ENCODE results near the gene TENT5C.

TENT5C gene

GRCh38 chr1:117590273-117590925 lies 15.4 kb upstream of the TENT5C start:
- TF ChIP-seq, protein P1, sequence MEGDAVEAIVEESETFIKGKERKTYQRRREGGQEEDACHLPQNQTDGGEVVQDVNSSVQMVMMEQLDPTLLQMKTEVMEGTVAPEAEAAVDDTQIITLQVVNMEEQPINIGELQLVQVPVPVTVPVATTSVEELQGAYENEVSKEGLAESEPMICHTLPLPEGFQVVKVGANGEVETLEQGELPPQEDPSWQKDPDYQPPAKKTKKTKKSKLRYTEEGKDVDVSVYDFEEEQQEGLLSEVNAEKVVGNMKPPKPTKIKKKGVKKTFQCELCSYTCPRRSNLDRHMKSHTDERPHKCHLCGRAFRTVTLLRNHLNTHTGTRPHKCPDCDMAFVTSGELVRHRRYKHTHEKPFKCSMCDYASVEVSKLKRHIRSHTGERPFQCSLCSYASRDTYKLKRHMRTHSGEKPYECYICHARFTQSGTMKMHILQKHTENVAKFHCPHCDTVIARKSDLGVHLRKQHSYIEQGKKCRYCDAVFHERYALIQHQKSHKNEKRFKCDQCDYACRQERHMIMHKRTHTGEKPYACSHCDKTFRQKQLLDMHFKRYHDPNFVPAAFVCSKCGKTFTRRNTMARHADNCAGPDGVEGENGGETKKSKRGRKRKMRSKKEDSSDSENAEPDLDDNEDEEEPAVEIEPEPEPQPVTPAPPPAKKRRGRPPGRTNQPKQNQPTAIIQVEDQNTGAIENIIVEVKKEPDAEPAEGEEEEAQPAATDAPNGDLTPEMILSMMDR (conservative IDR thresholded peaks at IDR 0.05; ENCODE audit: low read depth, low read length) = no peak

GRCh38 chr1:117591252-117591651 lies 14.6 kb upstream of the TENT5C start:
- no peak overlapping the region for H3K4me3 ChIP-seq (ENCODE audit: low read length)
- no peak for DNase-seq (ENCODE audit: low read depth)

More at GRCh38 chr1:117590273-117590925, 15.4 kb upstream of the TENT5C start:
- no peak for DNase-seq (ENCODE audit: low read depth)
- no peak overlapping the region for H3K4me3 ChIP-seq (ENCODE audit: low read length)

DNA sequence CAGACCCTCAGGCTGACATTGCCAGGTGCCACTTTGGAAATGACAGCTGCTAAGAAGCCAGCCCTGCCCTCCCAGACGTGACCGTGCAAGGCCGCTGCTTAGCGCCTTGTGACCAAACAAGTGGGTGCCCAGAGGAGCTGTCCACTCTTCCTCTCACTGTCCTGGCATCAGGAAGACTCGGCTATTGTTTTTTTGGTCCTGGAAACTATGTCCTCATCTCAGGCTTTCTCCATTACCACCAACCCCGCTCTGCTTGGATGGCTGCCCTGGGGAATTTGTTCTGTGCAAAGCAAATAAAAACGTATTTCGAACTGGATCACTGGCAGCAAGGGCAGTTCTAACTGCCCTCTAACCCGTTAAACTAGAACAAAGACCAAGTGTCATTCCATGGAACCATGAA lies 13.7 kb upstream of the TENT5C start:
- DNase-seq (ENCODE audit: low read depth) = no peak
- TF ChIP-seq, protein P1 (conservative IDR thresholded peaks at IDR 0.05; ENCODE audit: low read depth, low read length) = no peak
- H3K4me3 ChIP-seq (ENCODE audit: low read length) = no peak overlapping the region

More at GRCh38 chr1:117591252-117591651, 14.6 kb upstream of the TENT5C start:
- TF ChIP-seq, protein P1 (conservative IDR thresholded peaks at IDR 0.05; ENCODE audit: low read depth, low read length) = no peak

DNA sequence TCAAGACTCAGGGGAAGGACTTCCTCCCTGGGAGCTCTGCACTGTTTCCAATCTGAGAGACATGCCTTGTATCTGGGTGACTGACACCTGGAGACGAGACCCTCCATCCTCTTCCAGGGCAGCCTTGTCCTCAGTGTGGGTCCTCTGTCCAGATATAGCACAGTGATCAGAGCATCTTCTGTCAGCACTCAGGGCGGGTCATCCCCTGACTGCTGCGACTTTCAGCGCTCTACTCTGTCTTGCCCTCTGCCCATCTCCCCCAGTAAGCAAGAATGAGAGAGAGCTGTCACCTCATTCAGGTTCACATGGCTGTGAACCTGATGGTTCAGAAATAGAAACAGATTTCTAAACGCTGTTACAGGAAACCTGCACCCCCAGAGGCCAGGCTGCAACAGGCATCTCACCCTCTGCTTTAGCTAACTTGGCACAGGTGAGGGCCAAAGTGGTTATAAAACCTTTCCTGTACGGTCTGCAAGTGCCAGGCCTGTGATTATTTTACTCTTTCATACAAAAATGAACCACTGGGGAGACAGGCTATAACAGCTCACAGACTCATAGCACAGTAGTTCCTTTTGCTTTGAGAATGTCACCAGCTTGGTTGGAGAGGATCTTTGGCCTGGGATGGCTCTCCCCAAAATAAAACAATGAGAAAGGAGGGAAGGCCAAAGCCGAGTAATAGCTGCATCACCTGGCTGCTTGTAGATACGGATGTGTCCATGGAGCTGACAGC lies 11.4 kb upstream of the TENT5C start:
- DNase-seq (ENCODE audit: low read depth) = no peak
- H3K4me3 ChIP-seq (ENCODE audit: low read length) = no peak overlapping the region
- TF ChIP-seq, protein P1 (conservative IDR thresholded peaks at IDR 0.05; ENCODE audit: low read depth, low read length) = no peak

DNA sequence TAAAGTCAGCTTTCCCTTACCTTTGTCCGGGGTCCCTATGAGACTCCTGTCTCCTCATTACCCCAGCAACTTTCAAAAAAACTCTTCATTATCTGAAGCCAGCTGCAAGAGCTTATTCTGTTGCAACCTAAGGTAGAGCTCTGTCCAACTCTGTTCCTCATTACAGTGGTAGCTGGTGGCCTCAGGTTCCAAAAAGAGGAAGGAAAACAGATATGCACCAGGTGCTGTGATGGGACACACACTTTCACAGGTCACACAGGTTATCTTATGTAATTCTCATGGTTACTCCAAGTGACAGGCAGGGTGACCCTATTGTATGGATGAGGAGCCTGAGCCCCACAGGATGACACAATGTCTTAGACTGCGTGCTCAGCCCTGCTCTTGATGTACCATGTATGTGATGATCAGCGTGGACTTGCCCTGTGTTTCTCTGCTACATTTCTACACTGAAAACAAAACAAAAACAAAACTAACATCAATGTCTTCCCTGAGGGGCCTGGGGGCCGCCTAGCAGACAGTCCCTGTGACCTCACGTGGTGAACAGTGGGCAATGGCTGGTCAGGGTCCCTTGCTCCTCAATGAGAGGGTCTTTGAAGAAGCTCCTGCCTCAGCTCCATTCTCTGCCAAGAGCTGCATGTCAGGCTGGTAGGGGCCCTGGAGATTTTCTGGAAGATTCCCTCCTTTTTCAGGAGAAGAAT lies 9.7 kb upstream of the TENT5C start:
- no peak for DNase-seq (ENCODE audit: low read depth)
- TF ChIP-seq, protein P1 (conservative IDR thresholded peaks at IDR 0.05; ENCODE audit: low read depth, low read length) = no peak
- no peak overlapping the region for H3K4me3 ChIP-seq (ENCODE audit: low read length)

DNA sequence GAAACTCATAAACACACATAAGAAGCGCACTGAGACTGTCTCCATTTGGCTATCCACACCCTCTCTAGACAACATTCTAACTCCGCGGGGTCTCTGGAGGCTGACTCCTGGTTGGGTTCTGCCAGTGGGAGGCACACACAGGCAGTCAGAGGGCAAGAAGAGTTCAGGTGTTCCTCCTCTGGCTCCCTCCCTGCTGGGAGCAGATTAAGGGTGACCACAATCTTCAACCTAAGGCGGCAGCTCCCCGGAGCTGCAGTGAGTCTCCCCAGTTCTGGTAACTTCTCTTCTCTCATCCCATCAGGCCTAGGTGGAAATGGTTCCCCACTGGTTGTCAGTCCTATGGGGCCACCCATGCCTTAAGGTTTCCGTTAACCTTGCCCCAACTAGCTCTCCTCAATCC lies 7.4 kb upstream of the TENT5C start:
- no peak overlapping the region for H3K4me3 ChIP-seq (ENCODE audit: low read length)
- TF ChIP-seq, protein P1 (conservative IDR thresholded peaks at IDR 0.05; ENCODE audit: low read depth, low read length) = no peak
- no peak for DNase-seq (ENCODE audit: low read depth)

All from retinal pigment epithelial cell (primary cell).